Bronchial epithelial cell (primary cell): ENCODE measurements around the gene SIX6. TPM values are rescaled to one million over a fixed set of nuclear protein-coding genes. Genes with fewer than 3 reads are reported as not detected.

Experiments used
- DNase-seq: peaks from one replicate; pipeline ENCODE4 v3.0.0-alpha.2; 2010; ENCODE audit warnings: low read depth
- FAIRE-seq: peaks from 2 replicates; lab custom pipeline; 2011; peaks lifted over from hg19 to GRCh38; lab: Jason Lieb, UNC
- H3K27me3 ChIP-seq: 2 replicates; pipeline ENCODE4 v1.5.1; 2011; ENCODE audit warnings: low read length; ENCODE audit not compliant: control insufficient read depth, insufficient read depth
- H3K36me3 ChIP-seq: 2 replicates; pipeline ENCODE4 v1.5.1; 2011; ENCODE audit warnings: low read length; ENCODE audit not compliant: control insufficient read depth, insufficient read depth
- H3K4me3 ChIP-seq: 2 replicates; pipeline ENCODE4 v1.5.1; 2011; ENCODE audit warnings: mild to moderate bottlenecking, low read depth, low read length, control low read depth
- total RNA-seq: library from RNA; depleted of rRNA; stranded (reverse); fragments of >200 nt; gene quantifications from 2 replicates; pipeline ENCODE4 v1.2.1, GENCODE V29; 2014
- TF ChIP-seq, protein P1 (sequence below): IDR thresholded peaks from 2 replicates; pipeline ENCODE4 v1.5.1; 2011; ENCODE audit warnings: mild to moderate bottlenecking, moderate library complexity, low read length, control low read depth, inconsistent platforms; ENCODE audit not compliant: insufficient read depth, severe bottlenecking

The SIX6 gene
- total RNA-seq, 1 donor from 2014 or later, result not detected

DNA sequence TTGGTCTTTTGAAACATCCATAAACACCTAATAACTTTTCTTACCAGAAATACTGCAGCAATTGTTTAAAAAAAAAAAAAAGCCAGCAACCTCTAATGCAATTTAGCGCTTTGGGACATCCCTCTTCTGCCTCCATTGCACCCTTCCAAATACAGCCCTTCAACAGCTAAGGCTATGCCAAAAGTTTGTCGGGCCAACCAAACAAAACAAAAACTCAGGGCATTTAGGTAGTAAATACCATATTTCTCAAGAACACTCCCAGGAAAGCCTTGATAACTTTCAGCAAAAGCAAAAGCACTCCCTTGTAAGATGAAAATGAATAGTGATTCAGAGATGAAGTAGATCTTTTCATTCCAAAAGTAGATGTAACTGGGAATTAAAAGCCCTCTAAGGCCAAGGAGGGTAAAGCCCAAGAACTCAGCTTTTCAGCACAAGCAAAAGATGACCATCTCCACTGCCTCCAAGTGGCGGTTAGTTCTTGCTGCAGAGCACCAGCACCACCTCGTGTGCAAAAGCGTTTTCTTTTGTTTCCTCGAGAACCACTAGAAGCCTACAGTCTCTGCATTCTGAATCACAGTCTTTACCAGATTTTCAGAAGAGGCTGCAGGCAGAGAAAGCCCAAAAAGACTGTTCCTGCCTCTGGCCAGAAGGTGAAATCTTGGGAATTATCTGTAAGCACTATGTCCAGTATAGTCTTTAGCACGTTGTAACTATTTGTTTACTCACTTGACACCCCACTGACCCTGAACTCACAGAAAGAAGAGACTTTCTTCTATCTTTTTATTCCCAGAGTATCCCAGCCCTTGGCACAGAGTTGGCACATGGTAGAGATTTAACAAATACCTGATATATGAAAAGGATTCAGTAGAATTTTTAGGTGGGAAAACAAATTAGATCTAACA is 53.1 kb downstream of the SIX6 start:
- H3K36me3 ChIP-seq, result no peaks in the 10 kb centered on the region
- peak; percentile 77 for FAIRE-seq
- H3K27me3 ChIP-seq, result no peaks in the 10 kb centered on the region
- TF ChIP-seq, protein P1, sequence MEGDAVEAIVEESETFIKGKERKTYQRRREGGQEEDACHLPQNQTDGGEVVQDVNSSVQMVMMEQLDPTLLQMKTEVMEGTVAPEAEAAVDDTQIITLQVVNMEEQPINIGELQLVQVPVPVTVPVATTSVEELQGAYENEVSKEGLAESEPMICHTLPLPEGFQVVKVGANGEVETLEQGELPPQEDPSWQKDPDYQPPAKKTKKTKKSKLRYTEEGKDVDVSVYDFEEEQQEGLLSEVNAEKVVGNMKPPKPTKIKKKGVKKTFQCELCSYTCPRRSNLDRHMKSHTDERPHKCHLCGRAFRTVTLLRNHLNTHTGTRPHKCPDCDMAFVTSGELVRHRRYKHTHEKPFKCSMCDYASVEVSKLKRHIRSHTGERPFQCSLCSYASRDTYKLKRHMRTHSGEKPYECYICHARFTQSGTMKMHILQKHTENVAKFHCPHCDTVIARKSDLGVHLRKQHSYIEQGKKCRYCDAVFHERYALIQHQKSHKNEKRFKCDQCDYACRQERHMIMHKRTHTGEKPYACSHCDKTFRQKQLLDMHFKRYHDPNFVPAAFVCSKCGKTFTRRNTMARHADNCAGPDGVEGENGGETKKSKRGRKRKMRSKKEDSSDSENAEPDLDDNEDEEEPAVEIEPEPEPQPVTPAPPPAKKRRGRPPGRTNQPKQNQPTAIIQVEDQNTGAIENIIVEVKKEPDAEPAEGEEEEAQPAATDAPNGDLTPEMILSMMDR, result peak; percentile 83
- H3K4me3 ChIP-seq, result no peak overlapping the region
- peak; percentile 63 for DNase-seq

Other genes with a start within 250 kb of the SIX6 start
- gene C14orf39, start 23.1 kb upstream of the SIX6 start, total RNA-seq, result 1.0 and 1.3 TPM in 2 replicates
- gene SIX1, start 140.3 kb downstream of the SIX6 start, total RNA-seq, result 5.3 and 6.5 TPM in 2 replicates
- 4.7 and 5.8 TPM in 2 replicates for gene SIX4, start 215.2 kb downstream of the SIX6 start, total RNA-seq
- 40.3 and 59.9 TPM in 2 replicates for gene MNAT1, start 225.6 kb downstream of the SIX6 start, total RNA-seq